H1 (cell line): ENCODE measurements around the gene ENPP7. TPM values are rescaled to one million over a fixed set of nuclear protein-coding genes. Genes with fewer than 3 reads are reported as not detected.

Experiments used
- CTCF ChIA-PET: fragments of 300-600 bp; sonication (Branson Sonifier 250); formaldehyde crosslinking; loops from one replicate; lab custom pipeline; 2021; ENCODE audit not compliant: partially characterized antibody; lab: Charles Lee
- POLR2A ChIA-PET: fragments of 300-600 bp; sonication (Branson Sonifier 250); formaldehyde crosslinking; loops from one replicate; lab custom pipeline; 2021; ENCODE audit warnings: inconsistent platforms; ENCODE audit not compliant: partially characterized antibody; lab: Charles Lee
- DNase-seq, 2 experiments: peaks; one replicate each; pipeline versions ENCODE4 v3.0.0 to v3.0.0-alpha.2; 2010 to 2022; ENCODE audit warnings: low spot score in 2 of 2, low read depth in 1 of 2, mixed read lengths in 1 of 2
- FAIRE-seq: peaks from 2 replicates; lab custom pipeline; 2011; peaks lifted over from hg19 to GRCh38; lab: Jason Lieb, UNC
- H2AFZ ChIP-seq: 2 replicates; pipeline ENCODE4 v1.8.1; 2012; ENCODE audit warnings: low read length, inconsistent platforms
- H2AK5ac ChIP-seq: 2 replicates; pipeline ENCODE4 v1.6.1; 2013; ENCODE audit warnings: low read depth, low read length
- H2BK120ac ChIP-seq: replicated peaks from 2 replicates; pipeline ENCODE3; 2013; ENCODE audit warnings: low read depth, low read length, inconsistent platforms
- H2BK12ac ChIP-seq: 2 replicates; pipeline ENCODE4 v1.6.1; 2013; ENCODE audit warnings: low read depth, low read length
- H2BK15ac ChIP-seq: 2 replicates; pipeline ENCODE4 v1.6.1; 2013; ENCODE audit warnings: low read length
- H2BK20ac ChIP-seq: 2 replicates; pipeline ENCODE4 v1.6.1; 2013; ENCODE audit warnings: low read length
- H2BK5ac ChIP-seq: 2 replicates; pipeline ENCODE4 v1.6.1; 2013; ENCODE audit warnings: low read depth, low read length
- H3K14ac ChIP-seq: 2 replicates; pipeline ENCODE4 v1.6.1; 2013; ENCODE audit warnings: inconsistent platforms; ENCODE audit not compliant: insufficient read length
- H3K18ac ChIP-seq: 2 replicates; pipeline ENCODE4 v1.6.1; 2013; ENCODE audit warnings: low read length; ENCODE audit errors: extremely low read depth
- H3K23ac ChIP-seq: 2 replicates; pipeline ENCODE4 v1.6.1; 2013; ENCODE audit warnings: inconsistent platforms; ENCODE audit not compliant: insufficient read length
- H3K23me2 ChIP-seq: 2 replicates; pipeline ENCODE4 v1.6.1; 2013; ENCODE audit warnings: low read depth, low read length
- H3K27ac ChIP-seq: 2 replicates; pipeline ENCODE4 v1.6.1; 2011; ENCODE audit warnings: low read depth, low read length, inconsistent platforms
- H3K27me3 ChIP-seq, 4 experiments: replicated peaks in 1 of 4; 1 replicate in 1 of 4; 2 replicates in 3 of 4; pipeline versions ENCODE4 v1.6.1 to v1.8.1; 2011 to 2013; ENCODE audit warnings: low read length in 3 of 4, mild to moderate bottlenecking in 3 of 4, inconsistent platforms in 2 of 4, mixed read lengths in 2 of 4, moderate library complexity in 1 of 4; ENCODE audit not compliant: control insufficient read depth in 3 of 4, insufficient read depth in 3 of 4; ENCODE audit errors: extremely low read depth in 1 of 4
- H3K36me3 ChIP-seq, 4 experiments: 2 replicates each; pipeline versions ENCODE4 v1.6.1 to v1.8.1; 2011 to 2013; ENCODE audit warnings: mild to moderate bottlenecking in 4 of 4, low read length in 3 of 4, moderate library complexity in 2 of 4, control low read depth in 1 of 4, inconsistent platforms in 1 of 4; ENCODE audit not compliant: insufficient read depth in 4 of 4, control insufficient read depth in 2 of 4
- H3K4ac ChIP-seq: replicated peaks from 2 replicates; pipeline ENCODE3; 2013; ENCODE audit warnings: low read length, low read depth, mixed read lengths, inconsistent platforms; ENCODE audit not compliant: insufficient read length
- H3K4me1 ChIP-seq, 4 experiments: replicated peaks in 1 of 4; 1 replicate in 1 of 4; 2 replicates in 3 of 4; pipeline versions ENCODE4 v1.6.1 to v1.8.1; 2011 to 2013; ENCODE audit warnings: low read length in 3 of 4, inconsistent platforms in 2 of 4, mixed read lengths in 1 of 4; ENCODE audit not compliant: insufficient read depth in 4 of 4, control insufficient read depth in 3 of 4
- H3K4me2 ChIP-seq, 2 experiments: 2 replicates each; pipeline versions ENCODE4 v1.6.1 to v1.8.1; 2011 to 2013; ENCODE audit warnings: low read depth in 2 of 2, low read length in 2 of 2, control low read depth in 1 of 2, inconsistent platforms in 1 of 2, mild to moderate bottlenecking in 1 of 2; ENCODE audit not compliant: insufficient read depth in 1 of 2
- H3K4me3 ChIP-seq, 4 experiments: fragments of 200-600, 300-600 bp in 1 of 4; sonication (generic), shearing (Covaris generic), sonication (Bioruptor Twin) in 1 of 4; 2 replicates each; pipeline versions ENCODE4 v1.5.1 to v1.8.1; 2011 to 2016; ENCODE audit warnings: low read length in 4 of 4, low read depth in 3 of 4, control low read depth in 2 of 4, inconsistent platforms in 2 of 4, mild to moderate bottlenecking in 2 of 4, mixed read lengths in 1 of 4, moderate library complexity in 1 of 4; ENCODE audit not compliant: insufficient read depth in 2 of 4; ENCODE audit errors: extremely low read depth in 1 of 4
- H3K56ac ChIP-seq: replicated peaks from 2 replicates; pipeline ENCODE3; 2013; ENCODE audit warnings: low read depth, mild to moderate bottlenecking, mixed read lengths, low read length, inconsistent platforms; ENCODE audit not compliant: insufficient read length
- H3K79me1 ChIP-seq: 2 replicates; pipeline ENCODE4 v1.6.1; 2013; ENCODE audit warnings: low read depth, low read length, control low read depth
- H3K79me2 ChIP-seq, 2 experiments: 2 replicates each; pipeline versions ENCODE4 v1.6.1 to v1.8.1; 2012 to 2013; ENCODE audit warnings: low read length in 2 of 2, mild to moderate bottlenecking in 2 of 2, inconsistent platforms in 1 of 2; ENCODE audit not compliant: insufficient read depth in 2 of 2, control insufficient read depth in 1 of 2
- H3K9ac ChIP-seq, 4 experiments: replicated peaks in 1 of 4; 1 replicate in 1 of 4; 2 replicates in 3 of 4; pipeline versions ENCODE4 v1.6.1 to v1.8.1; 2011 to 2013; ENCODE audit warnings: low read depth in 3 of 4, low read length in 3 of 4, control low read depth in 2 of 4, mild to moderate bottlenecking in 2 of 4, moderate library complexity in 2 of 4, inconsistent platforms in 1 of 4; ENCODE audit errors: extremely low read depth in 1 of 4
- H3K9me3 ChIP-seq, 2 experiments: 2 replicates each; pipeline versions ENCODE4 v1.6.1 to v1.8.1; 2012 to 2013; ENCODE audit warnings: mild to moderate bottlenecking in 2 of 2, moderate library complexity in 2 of 2, control low read depth in 1 of 2, inconsistent platforms in 1 of 2, low read depth in 1 of 2, low read length in 1 of 2, mixed read lengths in 1 of 2; ENCODE audit not compliant: insufficient read depth in 2 of 2
- H4K20me1 ChIP-seq, 2 experiments: replicated peaks in 1 of 2; 2 replicates each; pipeline versions ENCODE3 to v1.8.1; 2011 to 2013; ENCODE audit warnings: inconsistent platforms in 2 of 2, low read length in 2 of 2, mild to moderate bottlenecking in 1 of 2; ENCODE audit not compliant: insufficient read depth in 2 of 2, control insufficient read depth in 1 of 2
- H4K5ac ChIP-seq: 2 replicates; pipeline ENCODE4 v1.6.1; 2013; ENCODE audit warnings: low read length, low read depth, mixed read lengths, inconsistent platforms; ENCODE audit not compliant: insufficient read length
- H4K8ac ChIP-seq: 2 replicates; pipeline ENCODE4 v1.8.0; 2013; ENCODE audit warnings: mild to moderate bottlenecking, moderate library complexity, low read length, inconsistent platforms; ENCODE audit not compliant: insufficient read depth; ENCODE audit errors: extremely low read depth
- H4K91ac ChIP-seq: replicated peaks from 2 replicates; pipeline ENCODE3; 2013; ENCODE audit warnings: low read length, mixed read lengths, inconsistent platforms; ENCODE audit not compliant: insufficient read length
- CREB1 ChIP-seq: IDR thresholded peaks from 2 replicates; pipeline ENCODE4 v1.6.1; 2012; ENCODE audit warnings: inconsistent platforms
- JUND ChIP-seq: IDR thresholded peaks from 2 replicates; pipeline ENCODE4 v1.6.1; 2011; ENCODE audit warnings: mild to moderate bottlenecking, improper control_type of control experiment, low read length
- POLR2A ChIP-seq, 2 experiments: IDR thresholded peaks; 1 replicate in 1 of 2; 2 replicates in 1 of 2; pipeline ENCODE4 v1.6.1; 2011; ENCODE audit warnings: low read depth in 2 of 2, low read length in 2 of 2, mild to moderate bottlenecking in 2 of 2; ENCODE audit errors: control extremely low read depth in 1 of 2
- TBP ChIP-seq: IDR thresholded peaks from 2 replicates; pipeline ENCODE4 v1.6.1; 2011; ENCODE audit warnings: low read depth, low read length, improper control_type of control experiment
- YY1 ChIP-seq: IDR thresholded peaks from 2 replicates; pipeline ENCODE4 v1.6.1; 2011; ENCODE audit warnings: low read depth, mild to moderate bottlenecking, low read length
- WGBS, 2 experiments: shearing (Covaris generic) in 1 of 2; methylation state at CpG; one replicate each; pipeline versions ENCODE4 v1.1.6 to v1.1.7; 2013 to 2015; ENCODE audit warnings: low lambda C conversion rate in 2 of 2, mixed read lengths in 2 of 2, inconsistent platforms in 1 of 2, low coverage in 1 of 2, missing lambda C conversion rate in 1 of 2; ENCODE audit not compliant: insufficient replicate concordance in 2 of 2, insufficient coverage in 1 of 2, insufficient read length in 1 of 2; ENCODE audit errors: extremely low coverage in 1 of 2, missing lambda C conversion rate in 1 of 2; 5-methylcytosine and 5-hydroxymethylcytosine counted together
- polyA plus RNA-seq, 7 experiments: library from polyadenylated mRNA; depleted of rRNA in 3 of 7; stranded (reverse) in 5 of 7; unstranded in 2 of 7; fragments of >200 nt in 5 of 7; fragments of 200-250 nt in 2 of 7; gene quantifications; 1 replicate in 5 of 7; 2 replicates in 1 of 7; 4 replicates in 1 of 7; pipeline versions ENCODE4 v1.2.1 to v1.2.3, GENCODE V29; 2011 to 2013; ENCODE audit warnings: missing spikeins in 2 of 7, mixed read lengths in 2 of 7
- total RNA-seq: library from RNA; stranded (reverse); fragmentation: NEBNext Ultra II Directional; extraction: Animal tissue kit (Norgen Biotek cat#: 25700); gene quantifications from 2 replicates; pipeline ENCODE4 v1.2.1, GENCODE V29; 2021
- TF ChIP-seq, protein P1 (sequence below), 3 experiments: IDR thresholded peaks; 1 replicate in 2 of 3; 2 replicates in 1 of 3; pipeline versions ENCODE4 v1.5.1 to v1.6.1; 2011; ENCODE audit warnings: low read length in 3 of 3, mild to moderate bottlenecking in 3 of 3, inconsistent platforms in 2 of 3, low read depth in 1 of 3, moderate library complexity in 1 of 3; ENCODE audit not compliant: insufficient read depth in 1 of 3; ENCODE audit errors: control extremely low read depth in 1 of 3

Gene ENPP7
- total and polyA plus RNA-seq, 2 of the 8 experiments (the other 6 are each of a cell fraction or from before 2014, with no cell fraction given): not detected

GRCh38 chr17:79781736-79782575 is 51.2 kb downstream of the ENPP7 start:
- no peak overlapping the region for H2AFZ ChIP-seq
- H3K36me3 ChIP-seq: peaks cover 25 to 66% (median 47%) of the 10 kb centered on the region in 4 experiments; a peak in 7 of 8 replicates
- no peak overlapping the region for H3K56ac ChIP-seq
- no peak overlapping the region for H3K4ac ChIP-seq
- H2BK5ac ChIP-seq: no peak overlapping the region
- POLR2A ChIA-PET: interaction anchor here (0.5 to 4.2 kb wide), 10 partner anchors 11 to 54 kb away, joined by 3 to 18 read pairs (median 4); partner anchors contain the start of gene CBX8
- H3K18ac ChIP-seq: no peak overlapping the region
- no peak overlapping the region for H3K4me2 ChIP-seq
- no peak overlapping the region for H3K27ac ChIP-seq
- no peak overlapping the region for H3K4me3 ChIP-seq
- peaks cover 35 to 50% of the 10 kb centered on the region in 2 experiments for H4K20me1 ChIP-seq
- no peak overlapping the region for H2BK15ac ChIP-seq
- H4K5ac ChIP-seq: no peak overlapping the region
- FAIRE-seq (no peak), DNase-seq (no peak)
- H3K23ac ChIP-seq: no peak overlapping the region
- H2BK120ac ChIP-seq: no peak overlapping the region
- H3K79me1 ChIP-seq: peaks cover 34% of the 10 kb centered on the region
- H3K9ac ChIP-seq: no peak overlapping the region
- H4K8ac ChIP-seq: no peak overlapping the region; the same call in 1 of the 2 replicates
- H2BK12ac ChIP-seq: no peak overlapping the region
- peaks cover 8% of the 10 kb centered on the region for H3K23me2 ChIP-seq
- H3K4me1 ChIP-seq: peaks cover 0 to 28% (median 16%) of the 10 kb centered on the region in 4 experiments; a peak in 6 of 7 replicates
- peaks cover 0 to 29% of the 10 kb centered on the region in 2 experiments; a peak in 2 of 4 replicates for H3K79me2 ChIP-seq
- WGBS, 2 experiments: 89% methylated on average over 25 of the region's 27 CpGs; no CpG with 5 or more reads in 1 of the 2 experiments
- TF ChIP-seq POLR2A (IDR thresholded peaks at IDR 0.05; ENCODE audit: control extremely low read depth in 1 of 2, low read depth in 2 of 2, low read length in 2 of 2) (no peak), CREB1 (no peak), YY1 (no peak), JUND (no peak), TBP (no peak)
- TF ChIP-seq, protein P1, sequence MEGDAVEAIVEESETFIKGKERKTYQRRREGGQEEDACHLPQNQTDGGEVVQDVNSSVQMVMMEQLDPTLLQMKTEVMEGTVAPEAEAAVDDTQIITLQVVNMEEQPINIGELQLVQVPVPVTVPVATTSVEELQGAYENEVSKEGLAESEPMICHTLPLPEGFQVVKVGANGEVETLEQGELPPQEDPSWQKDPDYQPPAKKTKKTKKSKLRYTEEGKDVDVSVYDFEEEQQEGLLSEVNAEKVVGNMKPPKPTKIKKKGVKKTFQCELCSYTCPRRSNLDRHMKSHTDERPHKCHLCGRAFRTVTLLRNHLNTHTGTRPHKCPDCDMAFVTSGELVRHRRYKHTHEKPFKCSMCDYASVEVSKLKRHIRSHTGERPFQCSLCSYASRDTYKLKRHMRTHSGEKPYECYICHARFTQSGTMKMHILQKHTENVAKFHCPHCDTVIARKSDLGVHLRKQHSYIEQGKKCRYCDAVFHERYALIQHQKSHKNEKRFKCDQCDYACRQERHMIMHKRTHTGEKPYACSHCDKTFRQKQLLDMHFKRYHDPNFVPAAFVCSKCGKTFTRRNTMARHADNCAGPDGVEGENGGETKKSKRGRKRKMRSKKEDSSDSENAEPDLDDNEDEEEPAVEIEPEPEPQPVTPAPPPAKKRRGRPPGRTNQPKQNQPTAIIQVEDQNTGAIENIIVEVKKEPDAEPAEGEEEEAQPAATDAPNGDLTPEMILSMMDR (IDR thresholded peaks at IDR 0.05; ENCODE audit: control extremely low read depth in 1 of 3, insufficient read depth in 1 of 3, low read depth in 1 of 3, low read length in 3 of 3): no peak
- TF ChIP-seq, all 59 proteins: peak for 0
- H2AK5ac ChIP-seq: no peak overlapping the region
- no peak overlapping the region for H2BK20ac ChIP-seq
- peaks cover 0 to under 1% (median 0%) of the 10 kb centered on the region in 4 experiments; a peak in 2 of 7 replicates for H3K27me3 ChIP-seq
- no peaks in the 10 kb centered on the region for H3K9me3 ChIP-seq
- CTCF ChIA-PET: interaction anchor here (0.6 to 2.5 kb wide), 9 partner anchors 7 to 389 kb away, joined by 3 to 10 read pairs (median 3); no protein-coding TSS in a partner anchor
- no peak overlapping the region for H3K14ac ChIP-seq
- H4K91ac ChIP-seq: no peak overlapping the region
